Gastrocnemius medialis (tissue), 4 donors: Measurements from ENCODE around the gene IMPG2.

Source experiments
- CTCF ChIP-seq, 5 experiments: fragments of 450-650 bp in 3 of 5; fragments of 200-600 bp in 2 of 5; sonication (generic) in 2 of 5; IDR thresholded peaks in 4 of 5; conservative IDR thresholded peaks in 1 of 5; 1 replicate in 4 of 5; 2 replicates in 1 of 5; pipeline ENCODE4 v1.5.1; 2016 to 2019; ENCODE audit warnings: antibody characterized with exemption in 5 of 5, mild to moderate bottlenecking in 3 of 5, moderate library complexity in 3 of 5
- POLR2A ChIP-seq, 2 donors: fragments of 450-650 bp; IDR thresholded peaks; one replicate each; pipeline ENCODE4 v1.6.1; 2017; ENCODE audit warnings: antibody characterized with exemption in 2 of 2, mild to moderate bottlenecking in 2 of 2, moderate library complexity in 2 of 2

- TF ChIP-seq CTCF (IDR thresholded peaks at IDR 0.05 in 4 of 5, conservative IDR thresholded peaks at IDR 0.05 in 1 of 5) (no peak), POLR2A (IDR thresholded peaks at IDR 0.05) (no peak)
Observed at GRCh38 chr3:101252945-101253344, 67.4 kb downstream of the IMPG2 start.
